Measurements from ENCODE around the gene FOXP1.

FOXP1 gene

DNA sequence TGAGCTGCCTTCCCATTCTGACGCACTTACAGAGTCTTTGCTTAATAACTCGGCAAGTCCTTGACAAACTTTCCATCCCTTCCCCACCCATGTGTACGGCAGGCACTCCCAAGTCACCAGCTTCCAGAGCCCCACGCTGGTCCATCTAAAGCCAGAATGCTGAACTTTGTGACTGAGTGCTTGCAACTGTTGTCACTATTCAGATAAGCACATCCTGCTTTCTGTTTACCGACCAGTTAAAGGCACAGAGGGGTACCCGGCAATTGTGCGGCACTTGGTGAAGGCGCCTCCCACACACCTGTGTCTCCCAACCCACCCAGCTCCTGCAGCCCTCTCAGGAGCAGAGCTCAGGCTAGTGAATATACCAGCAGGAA, 430.6 kb downstream of the FOXP1 start:
- Histone ChIP-seq H3K36me3 (no peaks in the 10 kb centered on the region), H3K9me3 (no peaks in the 10 kb centered on the region), H3K4me1 (peaks cover 0 to 31% (median 12%) of the 10 kb centered on the region in 4 donors), H3K27ac (no peak overlapping the region), H3K4me3 (no peak overlapping the region), H3K27me3 (no peaks in the 10 kb centered on the region)
- intact Hi-C loops (cut with DNase I; ENCODE audit: low total_unique reads), result no loop called here
- DNase-seq, result no peak
- no peak for TF ChIP-seq CTCF (IDR thresholded peaks at IDR 0.05)

- H3K27ac ChIP-seq, result no peak overlapping the region
- DNase-seq, result no peak
- intact Hi-C loops (cut with DNase I; ENCODE audit: low total_unique reads), result no loop called here
Measured at GRCh38 chr3:71152039-71152891, 431.3 kb downstream of the FOXP1 start.

DNA sequence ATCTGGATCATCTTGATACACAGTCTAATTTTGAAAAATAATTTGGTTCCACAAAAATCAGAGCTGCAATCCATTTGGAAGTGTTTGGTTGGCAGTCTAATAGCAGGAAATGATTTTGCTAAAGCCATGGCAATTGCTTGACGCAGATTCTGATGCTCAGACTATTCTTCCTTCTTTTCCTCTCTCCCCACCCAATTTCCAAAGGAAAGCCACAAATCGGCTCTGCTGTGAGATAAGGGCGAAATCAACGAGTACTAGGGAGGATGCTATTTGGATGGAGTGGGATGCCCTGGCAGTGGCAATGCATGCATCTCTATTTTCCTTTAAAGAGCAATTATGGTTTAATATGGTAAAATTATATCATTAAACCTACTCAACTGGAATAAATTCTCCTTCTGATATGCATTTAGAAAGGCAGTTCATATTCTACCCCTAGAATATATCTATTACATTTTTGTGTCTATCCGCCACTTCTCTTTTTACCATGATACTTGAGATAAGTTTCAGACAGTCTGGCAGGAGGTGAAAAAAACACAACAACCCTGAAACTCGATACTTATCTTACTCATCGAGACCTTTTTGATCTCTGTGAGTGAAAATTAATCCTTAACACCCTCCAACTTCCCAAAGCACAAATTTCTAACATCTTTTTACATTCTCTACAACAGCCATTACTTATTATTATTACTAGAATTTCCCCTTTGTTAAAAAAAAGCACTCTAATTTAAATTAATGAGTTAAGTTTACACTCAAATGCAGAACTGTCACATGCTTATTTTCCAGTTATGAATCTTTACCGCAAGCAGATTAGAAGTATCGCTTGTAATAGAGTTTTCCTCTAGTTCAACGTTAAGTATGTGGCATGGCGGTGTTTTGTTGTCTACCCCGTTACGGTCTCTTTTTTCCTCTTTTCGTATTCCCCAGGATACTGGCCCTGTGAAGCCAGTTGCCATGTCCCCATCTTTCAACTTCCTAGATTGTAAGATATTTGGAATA, 433.3 kb downstream of the FOXP1 start:
- Histone ChIP-seq H3K36me3 (no peaks in the 10 kb centered on the region), H3K4me3 (no peak overlapping the region), H3K4me1 (peaks cover 0 to 11% (median 5%) of the 10 kb centered on the region in 4 donors), H3K27me3 (no peaks in the 10 kb centered on the region), H3K27ac (no peak overlapping the region), H3K9me3 (no peaks in the 10 kb centered on the region)
- intact Hi-C loops (cut with DNase I; ENCODE audit: low total_unique reads), result no loop called here
- DNase-seq, result no peak
- no peak for TF ChIP-seq CTCF (IDR thresholded peaks at IDR 0.05)

More at GRCh38 chr3:71152039-71152891, 431.3 kb downstream of the FOXP1 start:
- Histone ChIP-seq H3K4me3 (no peak overlapping the region), H3K9me3 (no peaks in the 10 kb centered on the region), H3K4me1 (peaks cover 0 to 27% (median 11%) of the 10 kb centered on the region in 4 donors), H3K27me3 (no peaks in the 10 kb centered on the region), H3K36me3 (no peaks in the 10 kb centered on the region)
- TF ChIP-seq CTCF (IDR thresholded peaks at IDR 0.05), result no peak

- Histone ChIP-seq H3K4me1 (peaks cover 0 to 14% (median 6%) of the 10 kb centered on the region in 4 donors), H3K27me3 (no peaks in the 10 kb centered on the region), H3K27ac (no peak overlapping the region), H3K36me3 (no peaks in the 10 kb centered on the region), H3K4me3 (no peak overlapping the region), H3K9me3 (no peaks in the 10 kb centered on the region)
- DNase-seq, result no peak
- TF ChIP-seq CTCF (IDR thresholded peaks at IDR 0.05), result no peak
- intact Hi-C loops (cut with DNase I; ENCODE audit: low total_unique reads), result no loop called here
Measured at GRCh38 chr3:71148455-71149060, 435.0 kb downstream of the FOXP1 start.

GRCh38 chr3:71146673-71147072, 436.9 kb downstream of the FOXP1 start:
- no peak for TF ChIP-seq CTCF (IDR thresholded peaks at IDR 0.05)
- Histone ChIP-seq H3K27ac (no peak overlapping the region), H3K27me3 (no peaks in the 10 kb centered on the region), H3K4me3 (no peak overlapping the region), H3K36me3 (no peaks in the 10 kb centered on the region), H3K4me1 (peaks cover 0 to 25% (median 11%) of the 10 kb centered on the region in 4 donors), H3K9me3 (no peaks in the 10 kb centered on the region)
- no peak for DNase-seq
- intact Hi-C loops (cut with DNase I; ENCODE audit: low total_unique reads), result no loop called here

Data from tibial artery (tissue), 4 donors.